Natural killer cell (primary cell): ENCODE measurements around the gene PTMA. TPM values are rescaled to one million over a fixed set of nuclear protein-coding genes. Genes with fewer than 3 reads are reported as not detected.

ENCODE experiments used
- ATAC-seq, 3 donors: fragments of 150-1000 bp in 2 of 3; fragments of 200-7000 bp in 1 of 3; cut with Tn5 transposase; 1 replicate in 1 of 3; 2 replicates in 2 of 3; pipeline ENCODE4 v1.10.0; 2021; ENCODE audit warnings: mild to moderate bottlenecking in 2 of 3, moderate library complexity in 2 of 3
- DNase-seq, 2 donors: peaks; one replicate each; pipeline versions ENCODE4 v3.0.0 to v3.0.0-alpha.2; 2013 to 2021; ENCODE audit warnings: mixed read lengths in 1 of 2
- H3K27ac ChIP-seq: one replicate; pipeline ENCODE4 v1.5.1; 2013; ENCODE audit warnings: mild to moderate bottlenecking, low read length
- H3K27me3 ChIP-seq: one replicate; pipeline ENCODE4 v1.6.1; 2013; ENCODE audit warnings: low read length; ENCODE audit not compliant: control insufficient read depth, insufficient read depth
- H3K36me3 ChIP-seq: one replicate; pipeline ENCODE4 v1.6.1; 2013; ENCODE audit warnings: low read length; ENCODE audit not compliant: control insufficient read depth, insufficient read depth
- H3K4me1 ChIP-seq: one replicate; pipeline ENCODE4 v1.6.1; 2013; ENCODE audit warnings: low read length; ENCODE audit not compliant: control insufficient read depth, insufficient read depth
- H3K4me3 ChIP-seq: one replicate; pipeline ENCODE4 v1.5.1; 2013; ENCODE audit warnings: low read length
- H3K9me3 ChIP-seq: one replicate; pipeline ENCODE4 v1.6.1; 2013; ENCODE audit warnings: low read length; ENCODE audit not compliant: control insufficient read depth, insufficient read depth
- H3K27ac Mint-ChIP-seq, 2 donors: one replicate each; pipeline ENCODE4 v1.8.0; 2022; ENCODE audit warnings: mild to moderate bottlenecking in 2 of 2, mixed read lengths in 2 of 2, moderate library complexity in 1 of 2
- H3K27me3 Mint-ChIP-seq, 2 donors: one replicate each; pipeline ENCODE4 v1.8.0; 2022; ENCODE audit warnings: low read depth in 2 of 2, mixed read lengths in 2 of 2
- H3K36me3 Mint-ChIP-seq: one replicate; pipeline ENCODE4 v1.8.0; 2022; ENCODE audit warnings: mixed read lengths
- H3K4me1 Mint-ChIP-seq, 2 donors: one replicate each; pipeline ENCODE4 v1.8.0; 2022; ENCODE audit warnings: mixed read lengths in 2 of 2
- H3K4me3 Mint-ChIP-seq: one replicate; pipeline ENCODE4 v1.8.0; 2022; ENCODE audit warnings: mild to moderate bottlenecking, moderate library complexity, mixed read lengths
- H3K9me3 Mint-ChIP-seq, 2 donors: one replicate each; pipeline ENCODE4 v1.8.0; 2022; ENCODE audit warnings: mixed read lengths in 2 of 2
- WGBS: methylation state at CpG from one replicate; pipeline ENCODE4 v1.1.7; 2013; ENCODE audit warnings: missing lambda C conversion rate; ENCODE audit not compliant: insufficient coverage; 5-methylcytosine and 5-hydroxymethylcytosine counted together
- intact Hi-C: fragments of 100-400 bp; cut with micrococcal nuclease; formaldehyde crosslinking; loops from one replicate; pipeline ENCODE4 v1.14.2; 2022
- total RNA-seq, 4 donors: library from RNA; stranded (reverse); fragments of 120-200 nt in 1 of 4; gene quantifications; one replicate each; pipeline versions ENCODE4 v1.2.3 to v1.2.4, GENCODE V29; 2013 to 2022
- TF ChIP-seq, protein P1 (sequence below): fragments of 200-600 bp; IDR thresholded peaks from one replicate; pipeline ENCODE4 v1.8.0; 2022; ENCODE audit warnings: antibody characterized with exemption

The PTMA gene
- total RNA-seq, 3 donors from 2014 or later (not counting 1 experiment from before 2014, with no cell fraction given) = 1,245 to 1,643 (median 1,314) TPM

DNA sequence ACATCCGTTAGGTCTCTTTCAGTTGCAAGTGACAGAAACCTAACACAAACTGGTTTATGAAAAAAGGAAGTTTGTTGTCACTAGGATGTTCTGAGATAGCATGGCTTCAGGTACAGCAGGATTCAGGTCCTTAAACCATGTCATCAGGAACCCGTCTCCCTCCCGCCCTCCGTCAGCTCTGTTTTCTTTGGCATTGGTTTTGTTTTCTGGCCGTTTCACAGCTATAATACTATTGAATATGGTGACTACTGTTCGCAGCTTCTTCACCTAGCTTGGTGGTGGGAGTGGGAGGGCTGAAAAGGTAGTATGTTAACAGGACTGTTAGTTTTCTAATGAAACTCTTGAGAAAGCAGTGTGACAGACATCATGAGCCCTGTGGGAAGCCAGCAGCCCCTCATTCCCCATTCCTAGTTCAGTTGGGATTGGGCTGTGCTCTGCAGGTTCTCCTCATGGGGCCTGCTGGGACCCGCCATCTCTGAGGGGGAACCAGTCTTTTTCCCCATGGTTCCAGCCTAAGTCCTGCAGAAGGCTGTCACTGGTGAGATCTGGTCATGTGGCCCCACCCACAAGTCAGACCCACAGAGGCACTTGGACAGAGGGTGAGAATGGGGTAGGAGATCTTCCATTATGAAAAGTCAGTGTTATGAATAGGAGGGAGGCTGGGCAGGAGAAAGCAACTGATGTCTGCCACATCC is 12.1 kb downstream of the PTMA start:
- no peaks in the 10 kb centered on the region for H3K9me3 ChIP-seq
- DNase-seq = no peak
- no peak overlapping the region for H3K4me3 ChIP-seq
- peaks cover 0 to 8% of the 10 kb centered on the region in 2 donors for H3K4me1 Mint-ChIP-seq
- intact Hi-C loops = no loop called here
- no peak for ATAC-seq
- no peak overlapping the region for H3K27ac ChIP-seq
- no peaks in the 10 kb centered on the region for H3K36me3 Mint-ChIP-seq
- H3K27me3 ChIP-seq = no peaks in the 10 kb centered on the region
- no peaks in the 10 kb centered on the region for H3K36me3 ChIP-seq
- peaks cover 13% of the 10 kb centered on the region for H3K4me1 ChIP-seq
- H3K27me3 Mint-ChIP-seq = no peaks in the 10 kb centered on the region
- no peak overlapping the region for H3K4me3 Mint-ChIP-seq
- 93% methylated on average over 7 of the region's 7 CpGs for WGBS
- TF ChIP-seq, protein P1, sequence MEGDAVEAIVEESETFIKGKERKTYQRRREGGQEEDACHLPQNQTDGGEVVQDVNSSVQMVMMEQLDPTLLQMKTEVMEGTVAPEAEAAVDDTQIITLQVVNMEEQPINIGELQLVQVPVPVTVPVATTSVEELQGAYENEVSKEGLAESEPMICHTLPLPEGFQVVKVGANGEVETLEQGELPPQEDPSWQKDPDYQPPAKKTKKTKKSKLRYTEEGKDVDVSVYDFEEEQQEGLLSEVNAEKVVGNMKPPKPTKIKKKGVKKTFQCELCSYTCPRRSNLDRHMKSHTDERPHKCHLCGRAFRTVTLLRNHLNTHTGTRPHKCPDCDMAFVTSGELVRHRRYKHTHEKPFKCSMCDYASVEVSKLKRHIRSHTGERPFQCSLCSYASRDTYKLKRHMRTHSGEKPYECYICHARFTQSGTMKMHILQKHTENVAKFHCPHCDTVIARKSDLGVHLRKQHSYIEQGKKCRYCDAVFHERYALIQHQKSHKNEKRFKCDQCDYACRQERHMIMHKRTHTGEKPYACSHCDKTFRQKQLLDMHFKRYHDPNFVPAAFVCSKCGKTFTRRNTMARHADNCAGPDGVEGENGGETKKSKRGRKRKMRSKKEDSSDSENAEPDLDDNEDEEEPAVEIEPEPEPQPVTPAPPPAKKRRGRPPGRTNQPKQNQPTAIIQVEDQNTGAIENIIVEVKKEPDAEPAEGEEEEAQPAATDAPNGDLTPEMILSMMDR = no peak
- H3K9me3 Mint-ChIP-seq = no peaks in the 10 kb centered on the region
- H3K27ac Mint-ChIP-seq = no peak overlapping the region

DNA sequence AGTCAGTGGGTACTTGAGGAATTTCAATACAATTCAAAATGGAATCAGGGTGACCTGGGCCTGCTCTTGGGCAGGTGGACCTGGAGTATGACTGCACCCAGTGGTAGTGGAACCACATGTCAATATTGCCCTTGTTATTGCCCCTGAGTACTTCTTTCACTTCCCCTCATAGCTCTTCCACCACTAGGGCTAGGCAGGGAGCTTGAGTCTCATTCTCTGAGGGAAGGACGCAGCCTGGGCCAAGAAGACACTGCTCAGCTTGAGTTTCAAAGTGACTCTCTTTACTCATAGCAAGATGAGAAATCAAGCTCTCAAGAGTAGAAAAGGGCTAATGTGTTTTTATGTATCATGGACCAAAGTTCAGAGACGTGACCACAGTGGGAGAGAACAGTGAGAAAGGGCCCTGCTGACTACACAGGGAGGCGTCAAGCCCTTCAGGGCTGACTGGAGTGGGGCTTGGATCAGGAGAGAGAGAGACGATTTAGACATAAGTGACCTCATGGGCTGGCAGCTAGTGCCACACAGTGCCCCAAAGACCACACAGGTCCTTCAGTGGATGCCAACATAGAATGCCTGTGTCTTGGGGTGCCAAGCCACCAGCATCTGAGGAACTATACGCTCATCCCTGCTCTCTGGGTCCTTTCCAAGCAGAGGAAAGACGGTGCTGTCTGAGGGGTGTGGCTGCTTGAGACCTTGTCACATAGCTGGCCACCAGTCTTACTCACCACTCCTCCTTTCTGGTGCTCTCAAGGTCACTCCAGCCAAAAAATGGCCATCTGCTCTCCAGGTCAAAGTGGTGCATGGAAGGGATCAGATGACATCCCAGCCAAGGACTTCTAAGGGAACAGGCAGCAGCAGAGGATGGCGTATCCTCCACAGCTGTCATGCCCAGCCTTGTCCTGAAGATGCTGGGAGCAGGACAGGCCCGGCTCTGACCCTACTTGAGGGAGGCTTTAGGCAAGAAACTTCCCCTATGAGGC is 13.0 kb downstream of the PTMA start:
- DNase-seq (no peak), ATAC-seq (no peak)
- H3K27ac Mint-ChIP-seq = no peak overlapping the region

DNA sequence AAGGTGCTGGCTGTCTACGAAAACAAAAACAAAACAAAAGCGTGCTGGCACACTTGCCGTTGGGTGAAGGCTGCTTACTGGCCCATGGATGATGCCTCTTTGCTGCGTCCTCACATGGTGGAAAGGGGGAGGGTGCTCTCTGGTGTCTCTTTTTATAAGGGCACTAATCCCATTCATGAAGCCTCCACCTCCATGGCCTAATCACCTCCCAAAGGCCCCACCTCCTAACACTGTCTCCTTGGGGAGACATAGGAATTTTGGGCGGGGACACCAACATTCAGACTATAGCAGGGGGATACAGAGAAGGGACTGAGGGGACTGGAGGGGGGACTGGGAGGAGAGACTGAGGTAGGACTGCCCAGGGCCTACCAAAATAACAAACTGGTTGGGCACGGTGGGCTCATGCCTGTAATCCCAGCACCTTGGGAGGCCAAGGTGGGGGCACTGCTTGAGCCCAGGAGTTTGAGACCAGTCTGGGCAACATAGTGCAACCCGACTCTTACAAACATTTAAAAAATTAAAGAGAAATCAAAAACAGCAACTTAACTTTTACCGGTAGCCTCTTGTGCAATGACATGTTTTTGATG is 14.5 kb downstream of the PTMA start:
- Mint-ChIP-seq H3K4me3 (no peak overlapping the region), H3K4me1 (no peaks in the 10 kb centered on the region), H3K36me3 (no peaks in the 10 kb centered on the region), H3K9me3 (no peaks in the 10 kb centered on the region), H3K27ac (no peak overlapping the region), H3K27me3 (no peaks in the 10 kb centered on the region)
- DNase-seq (no peak), ATAC-seq (no peak)
- Histone ChIP-seq H3K36me3 (no peaks in the 10 kb centered on the region), H3K9me3 (no peaks in the 10 kb centered on the region), H3K27ac (no peak overlapping the region), H3K27me3 (no peaks in the 10 kb centered on the region), H3K4me1 (peaks cover 9% of the 10 kb centered on the region), H3K4me3 (no peak overlapping the region)
- 86% methylated on average over 7 of the region's 8 CpGs for WGBS
- intact Hi-C loops = no loop called here
- TF ChIP-seq, protein P1 = no peak

More for the DNA sequence above, 13.0 kb downstream of the PTMA start:
- H3K4me1 ChIP-seq = peaks cover 13% of the 10 kb centered on the region
- H3K9me3 ChIP-seq = no peaks in the 10 kb centered on the region
- no peak overlapping the region for H3K4me3 ChIP-seq
- no peaks in the 10 kb centered on the region for H3K36me3 ChIP-seq
- no peaks in the 10 kb centered on the region for H3K36me3 Mint-ChIP-seq
- WGBS = 80% methylated on average over 8 of the region's 8 CpGs
- peaks cover 0 to under 1% of the 10 kb centered on the region in 2 donors for H3K4me1 Mint-ChIP-seq
- intact Hi-C loops = no loop called here
- TF ChIP-seq, protein P1 = no peak
- no peaks in the 10 kb centered on the region for H3K27me3 ChIP-seq
- H3K27ac ChIP-seq = no peak overlapping the region
- no peak overlapping the region for H3K4me3 Mint-ChIP-seq
- H3K27me3 Mint-ChIP-seq = no peaks in the 10 kb centered on the region
- H3K9me3 Mint-ChIP-seq = no peaks in the 10 kb centered on the region
